Pons (tissue), 1 donor: ENCODE results near the gene ASAP2.
A peak's percentile ranks its signal among the peaks of the same experiment; 100 is the strongest.

Source experiments
- DNase-seq: peaks from one replicate; pipeline ENCODE4 v3.0.0-alpha.2; 2016; ENCODE audit warnings: low spot score

ASAP2 gene

GRCh38 chr2:9205963-9206948 is at the start of gene ASAP2:
Gene ASAP2, plus strand, starts transcription at chr2:9206812. Its CDS starts 293 bp downstream, at chr2:9207105.
- DNase-seq = peak; percentile 61

GRCh38 chr2:9158786-9159779 is 47.5 kb upstream of the ASAP2 start:
- no peak for DNase-seq

- DNase-seq = no peak
Observed at GRCh38 chr2:9160732-9161131, 45.9 kb upstream of the ASAP2 start.

GRCh38 chr2:9162841-9163240 is 43.8 kb upstream of the ASAP2 start:
- no peak for DNase-seq

GRCh38 chr2:9163306-9164111 is 43.1 kb upstream of the ASAP2 start:
- DNase-seq = no peak

GRCh38 chr2:9164112-9164608 is 42.5 kb upstream of the ASAP2 start:
- DNase-seq = no peak

- DNase-seq = peak; percentile 85
Observed at GRCh38 chr2:9165625-9166024, 41.0 kb upstream of the ASAP2 start.

- DNase-seq = no peak
Observed at GRCh38 chr2:9166579-9167377, 39.8 kb upstream of the ASAP2 start.

- no peak for DNase-seq
Observed at GRCh38 chr2:9167718-9168657, 38.6 kb upstream of the ASAP2 start.

- no peak for DNase-seq
Observed at GRCh38 chr2:9168821-9169221, 37.8 kb upstream of the ASAP2 start.

- no peak for DNase-seq
Observed at GRCh38 chr2:9169349-9170107, 37.1 kb upstream of the ASAP2 start.

GRCh38 chr2:9170458-9171130 is 36.0 kb upstream of the ASAP2 start:
- DNase-seq = no peak

GRCh38 chr2:9174771-9175437 is 31.7 kb upstream of the ASAP2 start:
- DNase-seq = no peak

GRCh38 chr2:9178110-9178903 is 28.3 kb upstream of the ASAP2 start:
- no peak for DNase-seq

GRCh38 chr2:9178904-9179571 is 27.6 kb upstream of the ASAP2 start:
- DNase-seq = peak; percentile 59

GRCh38 chr2:9179572-9180201 is 26.9 kb upstream of the ASAP2 start:
- DNase-seq = no peak
